NT2/D1 (cell line): ENCODE measurements around the gene IL3.

Experiments used
- DNase-seq: peaks from one replicate; pipeline ENCODE4 v3.0.0-alpha.2; 2011; ENCODE audit warnings: low read depth, low spot score
- H3K27me3 ChIP-seq: 2 replicates; pipeline ENCODE4 v1.6.0; 2011; ENCODE audit warnings: mild to moderate bottlenecking; ENCODE audit not compliant: insufficient read length, insufficient read depth
- H3K36me3 ChIP-seq: 2 replicates; pipeline ENCODE4 v1.6.1; 2011; ENCODE audit warnings: mild to moderate bottlenecking, low read length, mixed read lengths; ENCODE audit not compliant: insufficient read depth, insufficient read length
- H3K4me1 ChIP-seq: 2 replicates; pipeline ENCODE4 v1.5.1; 2011; ENCODE audit not compliant: insufficient read depth, insufficient read length
- H3K4me3 ChIP-seq: 2 replicates; pipeline ENCODE4 v1.5.1; 2011; ENCODE audit warnings: low read depth; ENCODE audit not compliant: insufficient read length
- H3K9ac ChIP-seq: 2 replicates; pipeline ENCODE4 v1.6.0; 2011; ENCODE audit warnings: low read depth; ENCODE audit not compliant: insufficient read length
- H3K9me3 ChIP-seq: 2 replicates; pipeline ENCODE4 v1.5.1; 2011; ENCODE audit warnings: mild to moderate bottlenecking, low read length; ENCODE audit not compliant: insufficient read depth
- SUZ12 ChIP-seq: IDR thresholded peaks from 2 replicates; pipeline ENCODE4 v1.6.1; 2011; ENCODE audit not compliant: insufficient read length, insufficient read depth; ENCODE audit errors: extremely low read depth
- YY1 ChIP-seq: IDR thresholded peaks from 2 replicates; pipeline ENCODE4 v1.6.1; 2011; ENCODE audit not compliant: insufficient read length, insufficient read depth
- ZNF274 ChIP-seq: IDR thresholded peaks from 2 replicates; pipeline ENCODE4 v1.6.1; 2011; ENCODE audit warnings: mild to moderate bottlenecking, low read depth, low read length

Gene IL3

GRCh38 chr5:132076202-132076830 lies 15.9 kb downstream of the IL3 start:
- H3K9ac ChIP-seq: no peak overlapping the region
- H3K4me3 ChIP-seq: no peak overlapping the region
- H3K9me3 ChIP-seq: no peaks in the 10 kb centered on the region
- no peaks in the 10 kb centered on the region for H3K27me3 ChIP-seq
- no peak for TF ChIP-seq ZNF274
- TF ChIP-seq YY1: no peak
- TF ChIP-seq SUZ12: no peak
- DNase-seq: no peak
- H3K36me3 ChIP-seq: no peaks in the 10 kb centered on the region
- peaks cover 2% of the 10 kb centered on the region for H3K4me1 ChIP-seq

- DNase-seq: no peak
- no peak for TF ChIP-seq ZNF274
- no peak for TF ChIP-seq SUZ12
- TF ChIP-seq YY1: no peak
- Histone ChIP-seq H3K4me1 (peaks cover 2% of the 10 kb centered on the region), H3K4me3 (no peak overlapping the region), H3K36me3 (no peaks in the 10 kb centered on the region), H3K9ac (no peak overlapping the region), H3K9me3 (no peaks in the 10 kb centered on the region), H3K27me3 (no peaks in the 10 kb centered on the region)
Observed at GRCh38 chr5:132076983-132077382, 16.5 kb downstream of the IL3 start.

- no peak overlapping the region for H3K9ac ChIP-seq
- no peaks in the 10 kb centered on the region for H3K9me3 ChIP-seq
- H3K4me1 ChIP-seq: peaks cover 2% of the 10 kb centered on the region
- no peak for DNase-seq
- TF ChIP-seq SUZ12 (no peak), ZNF274 (no peak), YY1 (no peak)
- H3K4me3 ChIP-seq: no peak overlapping the region
- no peaks in the 10 kb centered on the region for H3K27me3 ChIP-seq
- no peaks in the 10 kb centered on the region for H3K36me3 ChIP-seq
Observed at GRCh38 chr5:132079081-132079480, 18.6 kb downstream of the IL3 start.

- TF ChIP-seq ZNF274: no peak
- no peak for TF ChIP-seq YY1
- TF ChIP-seq SUZ12: no peak
- H3K4me3 ChIP-seq: no peak overlapping the region
- H3K4me1 ChIP-seq: peaks cover 2% of the 10 kb centered on the region
- no peaks in the 10 kb centered on the region for H3K36me3 ChIP-seq
- H3K27me3 ChIP-seq: no peaks in the 10 kb centered on the region
- H3K9me3 ChIP-seq: no peaks in the 10 kb centered on the region
- no peak for DNase-seq
- H3K9ac ChIP-seq: no peak overlapping the region
Observed at GRCh38 chr5:132079619-132080018, 19.2 kb downstream of the IL3 start.

GRCh38 chr5:132080595-132080994 lies 20.1 kb downstream of the IL3 start:
- Histone ChIP-seq H3K36me3 (no peaks in the 10 kb centered on the region), H3K9me3 (no peaks in the 10 kb centered on the region), H3K9ac (no peak overlapping the region), H3K4me1 (no peaks in the 10 kb centered on the region), H3K27me3 (no peaks in the 10 kb centered on the region), H3K4me3 (no peak overlapping the region)
- DNase-seq: no peak
- no peak for TF ChIP-seq SUZ12
- no peak for TF ChIP-seq YY1
- TF ChIP-seq ZNF274: no peak

- no peak for DNase-seq
- H3K4me1 ChIP-seq: no peaks in the 10 kb centered on the region
- no peak overlapping the region for H3K4me3 ChIP-seq
- H3K9me3 ChIP-seq: no peaks in the 10 kb centered on the region
- no peak overlapping the region for H3K9ac ChIP-seq
- no peaks in the 10 kb centered on the region for H3K27me3 ChIP-seq
- no peaks in the 10 kb centered on the region for H3K36me3 ChIP-seq
- TF ChIP-seq ZNF274 (no peak), YY1 (no peak), SUZ12 (no peak)
Observed at GRCh38 chr5:132081458-132081857, 21.0 kb downstream of the IL3 start.

- H3K36me3 ChIP-seq: no peaks in the 10 kb centered on the region
- H3K4me1 ChIP-seq: no peaks in the 10 kb centered on the region
- H3K9me3 ChIP-seq: no peaks in the 10 kb centered on the region
- H3K27me3 ChIP-seq: no peaks in the 10 kb centered on the region
- DNase-seq: no peak
- H3K9ac ChIP-seq: no peak overlapping the region
- no peak for TF ChIP-seq SUZ12
- no peak for TF ChIP-seq YY1
- no peak for TF ChIP-seq ZNF274
- no peak overlapping the region for H3K4me3 ChIP-seq
Observed at GRCh38 chr5:132082329-132083023, 22.0 kb downstream of the IL3 start.
